Stimulated activated CD8-positive, alpha-beta memory T cell treated with anti-CD3 and anti-CD28 coated beads, Interleukin-2, amount 100 ng/mL, for 1 hour (primary cell): ENCODE data around the gene MTMR10.

ENCODE experiments used
- DNase-seq, 2 donors: peaks; one replicate each; pipeline ENCODE4 v3.0.0-alpha.2; 2020; ENCODE audit warnings: low read depth in 2 of 2

Gene MTMR10

GRCh38 chr15:31013863-31014607, 22.6 kb upstream of the MTMR10 start:
- no peak for DNase-seq

GRCh38 chr15:31012455-31012854, 21.0 kb upstream of the MTMR10 start:
- no peak for DNase-seq

- no peak for DNase-seq
These were observed 18.6 kb upstream of the MTMR10 start for GRCh38 chr15:31010036-31010435.

- DNase-seq, result no peak
These were observed 14.2 kb upstream of the MTMR10 start for GRCh38 chr15:31005660-31006059.

GRCh38 chr15:31004220-31004733, 12.8 kb upstream of the MTMR10 start:
- no peak for DNase-seq

- DNase-seq, result no peak
These were observed 10.3 kb upstream of the MTMR10 start for GRCh38 chr15:31001702-31002101.

GRCh38 chr15:30999729-31000128, 8.3 kb upstream of the MTMR10 start:
- no peak for DNase-seq

GRCh38 chr15:30997270-30997669, 5.8 kb upstream of the MTMR10 start:
- DNase-seq, result no peak

- DNase-seq, result no peak
These were observed 929 bp upstream of the MTMR10 start for GRCh38 chr15:30992249-30992864.

- DNase-seq, result no peak
These were observed 778 bp downstream of the MTMR10 start for GRCh38 chr15:30990446-30991254.

- no peak for DNase-seq
These were observed 1.4 kb downstream of the MTMR10 start for GRCh38 chr15:30990036-30990435.

GRCh38 chr15:30985081-30985531, 6.3 kb downstream of the MTMR10 start:
- no peak for DNase-seq

- no peak for DNase-seq
These were observed 6.9 kb downstream of the MTMR10 start for GRCh38 chr15:30984542-30984941.

GRCh38 chr15:30984118-30984517, 7.3 kb downstream of the MTMR10 start:
- no peak for DNase-seq

- DNase-seq, result no peak
These were observed 12.0 kb downstream of the MTMR10 start for GRCh38 chr15:30979457-30979856.

- DNase-seq, result no peak
These were observed 13.1 kb downstream of the MTMR10 start for GRCh38 chr15:30978328-30978727.

GRCh38 chr15:30974112-30974511, 17.3 kb downstream of the MTMR10 start:
- no peak for DNase-seq

- no peak for DNase-seq
These were observed 18.0 kb downstream of the MTMR10 start for GRCh38 chr15:30973379-30973778.

- no peak for DNase-seq
These were observed 21.7 kb downstream of the MTMR10 start for GRCh38 chr15:30969724-30970123.

- no peak for DNase-seq
These were observed 27.7 kb downstream of the MTMR10 start for GRCh38 chr15:30963681-30964080.

- DNase-seq, result no peak
These were observed 28.8 kb downstream of the MTMR10 start for GRCh38 chr15:30962659-30963058.

GRCh38 chr15:30962079-30962478, 29.3 kb downstream of the MTMR10 start:
- no peak for DNase-seq
